HG02885 (cell line): ENCODE measurements around the gene FKBP8.
"Not testable (repeated sequence)": the region's sequence is repeated elsewhere in the genome, so short reads cannot be mapped to it uniquely, and the experiment has no call there.

Experiments used
- ATAC-seq: cut with Tn5 transposase; IDR thresholded peaks from one replicate; pipeline ENCODE4 v1.9.1; 2021; ENCODE audit warnings: mild to moderate bottlenecking; ENCODE audit not compliant: unreplicated experiment, poor library complexity

FKBP8 gene

GRCh38 chr19:18559685-18560084, 16.3 kb upstream of the FKBP8 start:
- no peak for ATAC-seq

DNA sequence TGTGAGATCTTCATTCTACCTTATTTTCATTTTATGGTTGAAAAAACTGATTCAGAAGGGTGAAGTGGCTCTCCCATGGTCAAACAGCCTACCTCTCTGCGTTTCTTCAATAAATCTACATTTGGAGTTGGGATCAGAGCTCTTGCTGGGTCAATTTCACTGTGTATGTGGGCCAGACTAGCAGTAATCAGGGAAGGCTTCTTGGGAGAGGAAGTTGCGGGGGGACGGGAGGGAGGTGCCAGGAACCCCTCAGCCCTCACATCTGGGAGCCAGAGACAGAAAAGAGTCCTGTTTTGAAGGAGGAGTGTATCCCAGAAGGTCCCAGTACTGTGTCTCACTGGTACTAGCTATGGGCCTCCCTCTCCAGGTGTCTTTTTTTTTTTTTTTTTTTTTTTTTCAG, 15.2 kb upstream of the FKBP8 start:
- no peak for ATAC-seq

DNA sequence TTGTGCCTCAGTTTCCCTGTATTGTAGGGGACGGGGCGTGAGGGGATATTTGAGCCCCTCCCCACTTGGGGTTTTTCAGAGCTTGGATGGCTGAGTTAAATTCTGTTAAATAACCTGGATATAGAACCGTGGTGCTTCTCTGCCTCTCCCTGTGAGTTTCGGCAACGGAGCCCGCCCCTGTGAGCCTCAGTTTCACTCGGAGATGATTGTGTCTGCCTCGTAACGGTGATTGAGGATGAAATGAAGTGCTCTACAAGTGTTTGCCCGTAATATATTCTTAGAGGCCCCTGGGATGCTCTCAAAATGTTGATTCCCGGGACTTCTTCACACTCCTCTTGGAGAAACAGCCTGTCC, 14.8 kb upstream of the FKBP8 start:
- no peak for ATAC-seq

DNA sequence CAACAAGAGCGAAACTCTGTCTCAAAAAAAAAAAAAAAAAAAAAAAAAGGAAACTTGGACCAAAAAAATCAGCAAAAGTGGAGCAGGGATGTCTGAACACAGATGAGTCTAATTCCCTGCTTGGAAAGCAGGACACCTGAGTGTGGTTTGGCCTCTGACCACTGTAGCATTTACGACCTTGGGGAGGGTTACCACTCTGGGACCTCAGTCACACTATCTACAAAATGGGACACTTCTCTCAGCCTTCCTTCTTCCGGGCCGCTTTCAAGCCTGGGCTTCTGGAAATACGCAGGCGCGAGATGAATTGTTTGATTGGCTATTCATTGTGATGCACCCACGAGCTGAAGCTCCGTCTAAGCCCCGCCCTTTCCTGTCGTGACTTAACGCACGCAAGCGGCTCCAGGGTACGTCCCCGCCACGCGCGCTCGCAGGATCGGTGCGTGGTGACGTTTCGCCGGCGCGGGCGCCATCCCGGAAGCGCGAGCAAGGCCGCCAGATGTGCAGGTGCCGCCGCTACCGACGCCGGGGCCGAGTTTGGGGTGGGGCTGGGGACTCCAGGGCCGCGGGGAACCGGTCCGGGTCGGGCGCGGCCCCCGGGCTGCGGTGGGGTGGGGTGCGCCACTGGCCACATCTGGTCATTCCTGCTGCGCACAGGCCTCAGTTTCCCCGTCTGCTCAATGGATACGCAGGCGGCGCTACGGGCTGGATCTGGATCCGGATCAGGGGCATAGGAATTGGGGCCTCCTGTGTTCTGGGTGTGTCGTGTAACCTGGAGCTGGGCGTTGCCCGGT, 14.2 kb upstream of the FKBP8 start, which contains the start of gene KXD1:
Gene KXD1, plus strand, starts transcription at position 460 of the 791 bp plus-strand sequence. CDS start 4,187 bp downstream, outside the sequence.
- ATAC-seq = peak; percentile 94

- ATAC-seq = no peak
Measured at GRCh38 chr19:18551631-18552030, 8.3 kb upstream of the FKBP8 start.

GRCh38 chr19:18543814-18544475, 572 bp upstream of the FKBP8 start:
- ATAC-seq = peak; percentile 56

DNA sequence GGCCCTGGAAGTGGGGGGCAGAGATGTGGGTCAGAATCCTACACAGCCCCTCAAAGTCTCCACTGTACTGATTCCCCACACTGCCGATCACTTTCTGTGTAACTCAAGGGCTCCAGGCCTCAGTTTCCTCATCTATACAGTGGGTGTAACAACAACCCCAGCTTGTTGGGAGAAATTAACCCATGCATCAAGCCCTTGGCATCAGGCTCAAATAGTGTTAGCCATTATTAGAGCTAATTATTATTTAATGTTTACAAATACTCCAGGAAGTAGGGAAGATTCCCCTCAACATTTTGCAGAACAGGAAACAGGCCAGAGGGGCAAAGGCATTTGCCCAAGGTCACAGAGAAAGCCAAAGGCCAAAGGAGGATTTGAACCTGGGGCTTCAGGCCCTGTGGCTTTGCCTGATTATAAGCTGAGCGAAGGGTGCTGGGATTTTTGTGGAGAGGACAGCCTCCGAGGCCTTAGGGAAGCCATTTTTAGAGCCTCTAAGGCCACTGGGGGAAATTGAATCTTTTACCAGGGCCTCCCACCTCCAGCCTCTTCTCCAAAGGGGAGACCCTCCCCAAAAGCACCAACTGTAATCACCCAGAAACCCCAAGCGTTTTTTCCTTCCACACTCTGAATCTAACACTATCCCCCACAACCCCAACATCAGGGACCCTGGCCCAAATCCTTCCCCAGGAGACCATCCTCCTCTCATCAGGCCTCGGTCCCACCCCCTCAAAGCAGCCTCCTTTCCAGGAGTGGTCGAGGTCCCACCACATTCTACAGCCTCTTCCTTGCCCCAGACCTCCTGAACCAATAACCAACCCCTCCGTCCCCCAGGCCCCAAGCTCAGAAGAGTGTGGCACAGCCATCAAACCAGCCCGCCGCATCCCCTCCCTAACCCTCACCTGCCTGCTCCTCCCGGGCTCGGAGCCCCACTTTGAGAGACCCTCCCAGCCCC, 1.1 kb downstream of the FKBP8 start:
- no peak for ATAC-seq

GRCh38 chr19:18541258-18541991, 1.9 kb downstream of the FKBP8 start:
- no peak for ATAC-seq

GRCh38 chr19:18540200-18540599, 3.2 kb downstream of the FKBP8 start:
- ATAC-seq = not testable (repeated sequence)

- ATAC-seq = no peak
Measured at GRCh38 chr19:18539372-18539771, 4.0 kb downstream of the FKBP8 start.

DNA sequence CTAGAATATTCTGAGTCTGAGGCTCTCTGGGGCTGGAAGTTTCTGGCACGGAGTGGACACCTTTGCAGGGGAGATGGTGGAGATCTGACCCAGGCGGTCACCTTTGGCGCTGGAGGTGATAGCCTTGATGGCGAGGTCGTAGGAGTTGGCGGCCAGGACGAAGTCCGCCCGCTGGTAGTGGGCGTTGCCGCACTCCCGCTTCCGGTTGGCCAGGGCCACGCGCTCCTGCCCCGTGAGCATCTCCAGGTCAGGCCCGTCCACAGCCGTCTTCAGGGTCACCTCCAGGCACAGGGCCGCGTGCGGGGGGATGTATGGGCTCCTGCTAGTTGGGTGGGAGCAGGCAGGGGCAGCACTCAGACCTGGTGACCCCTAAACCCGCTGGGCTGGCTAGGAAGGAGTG, 5.3 kb downstream of the FKBP8 start:
- ATAC-seq = no peak

- ATAC-seq = no peak
Measured at GRCh38 chr19:18537431-18537830, 5.9 kb downstream of the FKBP8 start.

- ATAC-seq = no peak
Measured at GRCh38 chr19:18536475-18536874, 6.9 kb downstream of the FKBP8 start.

GRCh38 chr19:18533058-18533457, 10.3 kb downstream of the FKBP8 start:
- ATAC-seq = no peak

DNA sequence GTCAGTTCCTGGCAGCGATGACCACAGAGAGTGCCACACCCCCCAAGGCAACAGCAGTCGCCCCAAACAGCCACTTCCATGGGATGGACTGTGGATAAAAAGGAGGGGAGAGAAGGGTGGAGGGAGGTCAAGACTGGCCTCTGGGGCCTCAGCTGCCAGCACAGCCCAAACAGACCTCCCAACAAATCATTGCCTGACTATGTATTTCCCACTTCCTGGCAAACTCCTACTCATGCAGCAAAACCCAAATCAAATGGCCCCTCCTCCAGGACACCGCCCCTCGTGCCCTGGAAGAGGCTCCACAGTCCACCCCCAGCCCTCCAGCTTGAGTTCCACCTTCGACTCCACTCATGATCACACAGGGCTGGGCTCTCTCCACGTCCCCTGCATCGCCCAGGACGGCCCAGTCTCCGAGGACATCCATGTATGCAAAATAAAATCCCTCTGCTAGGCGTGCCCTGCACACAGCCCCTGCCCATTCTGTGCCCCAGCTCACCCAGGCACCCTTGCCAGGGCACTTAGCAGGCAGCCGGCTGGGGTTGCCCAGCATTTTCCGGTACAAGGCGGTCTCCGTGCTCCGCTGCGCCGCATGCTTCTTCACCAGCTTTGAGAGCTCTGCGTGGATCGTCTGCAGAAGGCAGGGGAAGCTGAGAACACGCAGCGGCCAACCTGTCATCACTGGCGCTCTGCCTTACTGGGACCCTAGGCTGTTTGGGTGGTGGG, 11.0 kb downstream of the FKBP8 start:
- ATAC-seq = no peak

GRCh38 chr19:18531485-18531884, 11.9 kb downstream of the FKBP8 start:
- no peak for ATAC-seq

DNA sequence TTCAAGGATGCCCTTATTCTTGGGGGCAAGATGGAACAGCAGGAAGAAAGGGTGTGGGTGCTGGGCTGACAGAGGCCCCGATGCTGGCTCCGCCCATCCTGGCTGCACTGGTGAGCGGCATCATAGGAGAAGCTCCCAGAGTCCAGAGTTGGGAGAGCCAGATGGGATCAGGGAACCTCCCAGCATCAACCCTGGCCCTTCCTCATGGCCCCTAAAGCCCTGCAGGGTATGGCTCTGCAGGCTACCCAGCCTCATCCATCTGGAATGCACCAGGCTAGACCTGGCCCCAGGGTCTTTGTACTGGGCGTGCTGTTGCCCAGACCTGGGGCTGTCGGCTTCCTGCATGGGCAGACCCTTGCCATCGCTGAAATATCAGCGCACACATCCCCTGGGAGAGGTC, 13.6 kb downstream of the FKBP8 start:
- ATAC-seq = no peak

DNA sequence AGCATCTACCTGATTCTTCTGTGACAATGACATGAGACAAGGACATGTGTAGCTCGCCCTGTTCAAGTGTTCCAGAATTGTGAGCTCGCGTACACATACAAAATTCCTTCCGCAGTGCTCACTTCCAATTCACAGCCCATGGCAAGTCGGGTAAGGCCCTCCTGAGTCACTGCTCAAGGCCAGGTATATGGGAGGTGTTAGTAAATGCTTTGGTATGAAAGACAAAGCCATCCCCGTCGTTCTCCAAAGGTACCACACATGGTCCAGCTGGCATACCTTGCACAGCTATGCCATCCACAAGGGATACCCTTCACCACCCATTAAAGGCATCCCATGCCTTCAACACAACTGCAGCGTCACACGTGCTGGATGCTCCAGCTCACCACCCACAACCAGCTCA, 17.1 kb downstream of the FKBP8 start:
- no peak for ATAC-seq

DNA sequence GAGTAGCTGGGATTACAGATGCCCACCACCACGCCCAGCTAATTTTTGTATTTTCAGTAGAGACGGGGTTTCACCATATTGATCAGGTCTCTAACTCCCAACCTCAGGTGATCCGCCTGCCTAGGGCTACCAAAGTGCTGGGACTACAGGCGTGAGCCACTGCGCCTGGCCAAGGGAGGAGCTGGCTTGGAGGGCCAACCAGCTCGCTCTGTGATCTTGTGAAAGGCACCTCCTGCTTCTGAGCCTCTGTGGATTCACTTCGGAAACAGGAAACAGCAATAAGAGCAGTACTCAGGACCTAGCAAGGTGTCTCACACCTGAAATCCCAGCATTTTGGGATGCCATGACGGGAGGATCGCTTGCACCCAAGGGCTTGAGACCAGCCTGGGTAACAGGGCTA, 19.5 kb downstream of the FKBP8 start:
- ATAC-seq = no peak
